NCI-H187 treated with DMSO at 0.1 percent for 48 hours (cell line): ENCODE measurements around the gene ZNF521.

Source experiments
- DNase-seq: peaks from one replicate; lab custom pipeline; 2025; lab: John Stamatoyannopoulos, UW

Gene ZNF521

DNA sequence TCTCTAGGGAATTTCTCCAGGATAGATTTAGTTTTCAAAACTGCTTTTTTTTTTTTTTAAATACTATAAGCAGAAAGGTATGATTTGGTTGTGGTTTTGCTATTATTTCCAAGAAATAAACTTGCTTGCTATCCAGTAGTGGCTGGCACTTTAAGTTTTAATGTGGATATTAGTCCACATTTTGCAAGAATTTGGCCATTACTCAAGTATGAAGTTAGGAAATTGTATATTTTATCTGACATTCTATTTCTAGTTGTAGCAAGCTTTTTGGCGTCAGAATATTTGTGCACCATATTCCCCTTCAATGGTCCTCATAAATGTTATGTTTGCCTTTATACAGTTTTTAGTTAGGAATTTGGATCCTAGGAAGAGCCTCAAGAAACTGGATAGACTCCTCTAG is 226.3 kb downstream of the ZNF521 start:
- DNase-seq, result no peak

DNA sequence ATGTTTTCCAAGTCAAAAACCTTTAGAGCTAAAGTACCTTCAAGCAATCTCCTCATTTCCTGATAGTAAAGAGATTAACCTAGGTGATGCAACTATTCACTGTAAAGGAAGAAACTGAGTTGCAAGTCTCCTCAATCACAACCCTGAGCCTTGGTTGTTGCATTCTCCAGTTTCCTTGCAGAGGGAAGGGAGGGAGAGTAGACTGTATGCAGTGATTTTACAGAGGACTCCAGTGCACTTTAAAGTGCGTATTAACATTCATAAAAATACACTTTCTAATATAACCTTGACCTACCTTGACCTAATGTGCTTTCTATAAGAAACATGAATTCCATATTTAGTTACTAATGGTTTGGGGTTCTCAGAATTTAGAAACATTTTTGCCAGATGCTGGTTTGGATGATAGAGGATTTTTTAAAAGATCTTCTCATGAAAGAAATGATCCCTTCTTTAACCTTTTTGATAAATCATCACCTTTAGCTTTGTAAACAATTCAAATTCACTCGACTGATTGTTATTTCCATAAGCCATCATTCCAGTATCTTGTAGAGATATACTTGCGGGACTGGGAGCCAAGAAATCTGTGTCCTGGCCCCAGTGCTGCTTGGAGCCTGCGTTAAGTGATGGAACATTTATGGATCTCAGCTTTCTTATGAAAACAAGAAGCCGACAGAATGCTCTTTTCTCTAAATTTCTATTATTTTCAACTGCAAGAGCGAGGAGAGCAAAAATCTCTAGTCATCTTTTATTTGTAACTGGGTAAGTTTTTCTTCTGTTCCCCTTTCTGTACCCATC is 228.3 kb downstream of the ZNF521 start:
- DNase-seq, result no peak

DNA sequence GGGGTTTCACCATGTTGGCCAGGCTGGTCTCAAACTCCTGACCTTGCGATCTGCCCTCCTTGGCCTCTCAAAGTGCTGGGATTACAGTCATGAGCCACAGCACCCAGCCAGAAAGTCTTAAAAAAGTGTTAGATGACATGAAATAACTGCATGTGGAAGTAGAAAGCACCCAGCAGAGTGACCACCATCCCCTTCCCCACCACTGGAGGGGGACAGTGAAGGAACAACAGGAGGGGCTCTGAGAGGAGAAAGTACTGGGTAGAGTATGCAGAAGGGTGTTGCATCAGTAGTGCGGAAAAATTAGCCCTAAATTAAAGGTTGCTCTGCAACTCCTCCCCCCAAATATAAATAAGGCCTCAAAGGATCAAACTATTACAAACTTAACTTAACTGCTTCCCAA is 230.5 kb downstream of the ZNF521 start:
- no peak for DNase-seq

DNA sequence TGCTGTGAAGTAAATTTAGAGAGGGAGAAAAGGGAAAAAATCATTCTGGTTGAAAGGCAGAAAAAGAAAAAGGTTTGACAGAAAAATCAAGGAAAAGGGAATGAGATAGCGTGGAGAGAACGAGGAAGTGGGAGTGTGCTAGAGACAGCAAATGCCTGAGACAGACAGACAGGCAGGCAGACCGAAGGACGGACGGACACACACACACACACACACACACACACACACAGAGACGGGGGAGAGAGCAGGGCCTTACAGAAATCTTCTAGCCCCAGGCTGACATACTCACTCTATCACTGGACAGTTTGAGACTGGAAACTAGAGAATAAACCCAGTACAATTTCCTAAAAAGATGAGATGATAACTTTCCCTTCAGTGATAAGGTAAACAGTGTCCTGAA is 238.4 kb downstream of the ZNF521 start:
- DNase-seq, result no peak

DNA sequence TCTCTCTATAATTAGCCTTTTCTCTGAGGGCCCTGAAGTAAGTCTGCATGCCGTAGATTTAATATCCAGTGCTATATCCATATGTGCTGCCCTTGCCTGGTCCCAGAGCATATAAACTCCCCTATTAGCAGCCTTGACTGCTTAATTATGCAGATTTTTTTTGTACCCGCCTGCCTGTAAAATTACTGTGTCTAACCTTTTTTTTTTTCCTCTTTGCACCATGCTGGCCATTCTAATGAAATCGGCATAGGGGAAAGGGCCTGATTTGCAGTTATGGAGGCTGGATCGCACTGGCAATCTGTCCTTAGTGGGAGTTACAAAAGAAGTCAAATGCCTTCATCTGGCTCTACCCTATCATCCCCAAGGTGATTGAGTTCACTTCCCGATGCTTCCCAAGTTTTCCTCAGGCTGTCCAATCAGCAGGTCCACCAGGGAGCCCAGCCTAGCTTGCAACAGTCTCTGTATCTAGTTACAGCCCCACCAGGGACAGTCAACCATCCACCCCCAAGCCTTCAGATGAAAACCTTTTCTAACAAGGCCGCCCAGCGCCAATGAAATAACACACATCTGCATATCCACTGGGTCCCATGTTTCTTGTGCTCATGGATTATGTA is 239.0 kb downstream of the ZNF521 start:
- no peak for DNase-seq

DNA sequence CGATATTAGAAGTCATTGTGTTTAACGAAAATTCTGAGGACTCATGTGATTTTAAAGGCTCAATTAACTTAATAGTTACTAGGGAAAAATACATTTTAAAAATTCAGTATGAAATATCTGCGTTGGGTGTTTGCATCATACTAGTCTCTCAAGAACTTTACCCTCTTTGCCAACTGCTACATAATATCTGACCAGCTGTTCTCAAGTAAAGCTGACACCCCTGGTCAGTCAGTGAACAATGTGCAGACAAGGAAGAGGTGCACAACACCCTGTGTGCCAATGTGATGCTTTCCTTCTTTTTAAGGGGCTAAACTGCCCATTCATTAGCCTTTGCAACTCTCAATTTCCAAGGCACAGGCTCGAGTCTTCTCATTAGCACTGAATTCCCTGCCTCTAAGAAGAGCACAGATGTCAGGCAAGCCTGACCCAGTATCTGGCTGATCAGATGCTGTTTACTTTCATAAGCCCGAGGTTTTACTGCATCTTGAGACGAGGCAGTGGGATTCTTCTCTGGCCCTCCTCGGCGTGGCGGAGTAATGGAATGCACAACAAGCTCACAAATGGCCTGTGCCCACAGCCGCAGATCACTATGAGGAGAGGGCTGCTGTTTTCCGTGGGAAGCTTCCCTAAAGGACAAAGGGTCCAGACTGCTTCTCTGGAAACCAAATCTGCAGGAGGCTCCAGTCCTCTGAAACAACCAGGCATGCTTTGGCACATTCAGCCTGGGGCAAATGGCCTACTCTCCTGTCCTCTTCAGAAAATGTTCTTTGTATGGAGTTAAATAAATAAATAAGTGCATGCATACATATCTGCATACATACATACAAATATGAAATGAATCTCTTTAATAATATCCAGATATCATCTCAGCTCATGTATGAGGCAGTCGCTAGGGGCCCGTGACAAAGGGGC is 240.3 kb downstream of the ZNF521 start:
- DNase-seq, result no peak

DNA sequence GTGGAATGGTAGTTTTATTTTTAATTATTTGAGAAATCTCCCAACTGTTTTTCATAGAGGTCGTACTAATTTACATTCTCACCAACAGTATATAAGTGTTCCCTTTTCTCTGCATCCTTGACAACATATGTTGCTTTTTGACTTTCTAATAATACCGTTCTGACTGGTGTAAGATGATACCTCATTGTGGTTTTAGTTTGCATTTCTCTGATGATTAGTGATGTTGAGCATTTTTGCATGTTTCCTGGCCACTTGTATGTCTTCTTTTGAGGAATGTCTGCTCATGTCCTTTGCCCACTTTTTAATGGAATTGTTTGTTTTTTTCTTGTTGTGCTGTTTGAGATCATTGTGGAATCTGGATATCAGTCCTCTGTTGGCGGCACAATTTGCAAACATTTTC is 242.5 kb downstream of the ZNF521 start:
- DNase-seq, result no peak

DNA sequence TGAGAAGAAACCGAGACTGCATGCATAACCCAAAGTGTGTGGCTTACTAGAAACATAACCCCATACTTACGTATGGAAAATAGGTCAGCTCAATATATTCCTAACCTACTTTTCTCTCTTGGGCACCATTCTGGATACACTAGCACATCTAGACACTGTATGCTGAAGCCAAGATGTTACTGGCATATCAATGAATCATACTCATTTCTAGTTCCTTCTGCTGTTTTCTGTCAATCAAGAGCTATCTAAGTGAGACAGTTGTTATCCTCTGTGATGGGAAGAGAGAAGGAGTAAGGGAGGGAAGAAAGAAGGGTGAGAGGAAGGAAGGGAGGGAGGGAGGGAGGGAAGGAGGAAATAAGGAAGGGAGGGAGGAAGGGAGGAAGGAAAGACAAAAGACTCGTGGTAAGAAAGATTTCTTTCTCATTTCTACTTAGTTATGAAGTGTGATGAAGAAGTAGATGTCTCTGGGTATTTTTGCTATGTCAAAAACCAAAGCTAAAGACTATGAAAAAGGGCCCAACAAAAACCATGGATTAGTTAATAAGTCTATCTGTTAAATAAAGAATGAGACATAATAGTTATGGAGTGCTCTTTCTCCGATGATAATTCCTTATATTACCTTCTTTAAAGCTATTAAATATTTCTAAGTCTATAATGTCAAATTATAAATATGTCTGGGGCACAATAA is 248.4 kb downstream of the ZNF521 start:
- DNase-seq, result no peak

DNA sequence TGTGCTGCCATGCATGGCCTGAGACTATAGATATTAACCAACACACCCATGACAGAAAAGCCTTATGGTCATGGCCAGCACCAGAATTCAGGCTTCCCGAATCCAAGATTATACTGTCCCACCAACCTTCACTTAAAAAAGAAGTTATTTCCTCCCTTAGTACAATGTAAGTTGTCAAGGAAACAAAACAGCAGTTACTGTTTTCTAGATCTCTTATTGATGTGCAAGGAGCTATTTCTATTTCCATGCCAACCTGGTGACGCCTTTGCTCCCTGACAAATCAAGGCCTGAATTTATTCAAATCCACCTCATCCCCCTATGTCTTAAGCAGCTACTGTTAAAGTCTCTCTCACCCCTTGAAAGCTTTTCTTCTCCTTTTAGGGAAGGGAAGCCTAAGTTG is 249.3 kb downstream of the ZNF521 start:
- no peak for DNase-seq

DNA sequence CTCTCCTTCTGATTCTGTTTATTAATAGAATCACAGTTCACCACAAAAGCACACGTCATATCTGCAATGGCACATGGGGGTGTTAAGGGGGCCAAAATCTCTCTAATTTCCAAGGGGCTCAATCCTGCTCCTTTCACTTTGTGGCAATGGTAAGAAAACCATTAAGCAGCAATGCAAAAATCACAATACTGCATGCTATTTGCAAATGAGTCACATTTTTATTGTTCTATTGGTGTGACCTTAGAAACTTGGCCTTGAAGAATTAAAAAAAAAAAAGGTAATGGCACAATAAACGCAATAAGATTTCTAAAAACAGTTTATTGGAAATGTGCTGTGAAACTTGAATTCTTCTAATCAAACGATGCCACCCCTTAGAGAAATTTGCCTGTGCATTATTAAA is 251.5 kb downstream of the ZNF521 start:
- DNase-seq, result no peak

DNA sequence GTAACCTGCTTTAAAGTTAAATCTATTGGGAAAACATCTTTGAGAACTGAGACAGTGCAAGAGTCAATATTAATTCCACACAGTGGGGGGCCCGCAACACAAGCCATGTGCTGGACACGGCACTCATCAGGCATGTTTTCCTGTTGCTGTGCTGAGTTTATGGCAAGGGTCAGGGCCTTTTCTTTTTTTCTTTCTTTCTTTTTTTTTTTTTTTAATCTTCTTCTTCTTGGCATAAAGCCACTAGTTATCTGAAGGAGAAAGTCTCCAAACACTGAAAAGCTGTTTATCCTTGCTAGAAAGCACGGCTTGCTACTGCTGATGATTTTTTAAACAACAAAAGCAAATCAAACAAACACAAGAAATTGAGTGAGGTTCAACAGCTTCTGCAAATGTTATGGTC is 252.1 kb downstream of the ZNF521 start:
- DNase-seq, result no peak

DNA sequence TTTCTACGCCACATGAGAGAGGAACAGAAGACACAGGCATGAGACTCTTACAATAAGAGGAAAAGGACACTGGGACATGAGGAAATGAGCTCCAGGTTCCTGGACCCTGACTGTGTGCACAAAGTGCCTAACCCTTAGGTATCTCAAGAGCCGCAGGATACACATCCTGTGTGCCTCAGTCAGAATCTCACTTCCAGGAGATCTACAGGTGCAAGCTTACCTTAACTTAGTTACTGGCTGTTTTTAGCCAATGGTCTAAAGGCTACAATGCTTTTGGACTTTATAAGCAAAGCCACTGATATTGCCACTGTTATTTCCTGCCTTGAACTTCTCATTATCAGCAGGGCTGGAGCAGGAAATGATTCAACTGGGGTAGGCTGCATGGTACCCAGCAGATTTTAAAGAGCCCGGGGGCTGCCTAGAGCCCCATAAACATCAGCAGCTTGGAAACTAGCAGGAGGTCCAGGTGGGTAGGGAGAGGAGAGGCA is 254.4 kb downstream of the ZNF521 start:
- DNase-seq, result no peak

DNA sequence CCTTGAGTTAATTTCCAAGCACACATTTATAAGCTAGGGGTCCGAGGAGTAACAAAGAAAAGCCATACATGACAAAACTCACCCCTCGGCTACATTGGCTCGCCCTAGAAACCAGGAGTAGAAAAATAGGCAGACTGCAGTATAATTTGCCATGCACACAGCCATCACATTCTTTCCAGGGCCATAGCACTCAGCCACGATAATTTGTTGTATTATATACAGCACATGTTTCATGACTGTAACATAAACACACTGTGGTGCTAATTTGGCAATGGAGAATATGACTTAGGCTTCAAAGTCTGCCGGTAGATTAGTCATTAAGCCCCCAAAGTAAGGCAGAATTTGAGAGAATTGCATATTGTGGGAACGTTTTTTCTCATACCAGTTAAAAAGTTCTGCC is 254.9 kb downstream of the ZNF521 start:
- DNase-seq, result no peak

DNA sequence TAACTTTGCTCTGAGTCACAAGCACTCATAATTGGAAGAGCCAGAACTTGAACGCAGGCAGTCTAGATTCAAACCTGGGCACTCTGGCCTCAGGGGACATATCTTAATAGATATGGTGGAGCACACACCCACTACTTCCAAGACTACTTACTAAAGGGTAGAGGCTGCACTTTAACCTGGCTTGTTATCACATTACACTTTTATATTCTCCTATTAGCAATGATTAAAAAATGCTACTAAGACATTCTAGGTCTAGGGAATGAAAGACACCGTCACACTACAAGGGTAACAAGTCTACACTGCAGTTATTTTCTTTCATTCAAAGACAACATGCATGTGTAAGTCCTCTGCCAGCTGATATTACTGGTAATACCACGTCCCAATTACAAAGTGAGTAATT is 258.8 kb downstream of the ZNF521 start:
- DNase-seq, result no peak

DNA sequence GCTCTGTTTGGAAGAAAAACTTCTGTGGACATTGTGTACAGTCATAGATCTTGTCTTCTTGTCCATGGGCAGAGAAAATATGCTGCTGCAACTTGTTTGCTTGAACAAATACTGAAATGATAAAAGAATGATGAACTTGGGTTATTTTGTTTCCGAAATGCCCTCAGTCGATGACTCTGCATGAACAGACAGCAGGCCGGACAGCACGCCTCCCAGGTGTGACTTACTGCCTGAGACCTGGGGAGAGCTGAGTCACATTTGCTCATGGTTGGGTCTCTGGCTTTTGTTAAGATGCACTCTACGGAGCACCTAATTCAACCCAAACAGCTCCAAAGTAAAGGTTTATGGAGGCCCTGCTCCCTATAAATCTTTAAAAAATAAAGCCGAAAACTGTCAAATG is 262.5 kb downstream of the ZNF521 start:
- DNase-seq, result no peak

DNA sequence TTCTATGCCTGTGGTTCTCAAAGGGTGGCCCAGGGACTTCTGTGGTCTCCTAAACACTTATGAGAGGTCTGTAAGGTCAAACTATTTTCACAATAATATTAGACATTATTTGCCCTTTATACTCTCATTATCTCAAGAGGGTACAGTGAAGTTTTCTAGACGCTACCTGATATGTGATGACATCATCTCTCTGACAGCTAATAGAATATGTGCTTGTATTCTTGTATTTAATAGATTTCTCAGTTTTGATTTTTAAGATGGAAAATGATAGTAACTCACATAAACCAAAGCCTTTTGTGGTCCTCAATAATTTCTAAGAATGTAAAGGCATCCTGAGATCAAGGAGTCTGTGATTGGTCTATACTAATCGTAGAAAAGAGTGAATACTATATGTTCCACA is 265.1 kb downstream of the ZNF521 start:
- DNase-seq, result no peak

DNA sequence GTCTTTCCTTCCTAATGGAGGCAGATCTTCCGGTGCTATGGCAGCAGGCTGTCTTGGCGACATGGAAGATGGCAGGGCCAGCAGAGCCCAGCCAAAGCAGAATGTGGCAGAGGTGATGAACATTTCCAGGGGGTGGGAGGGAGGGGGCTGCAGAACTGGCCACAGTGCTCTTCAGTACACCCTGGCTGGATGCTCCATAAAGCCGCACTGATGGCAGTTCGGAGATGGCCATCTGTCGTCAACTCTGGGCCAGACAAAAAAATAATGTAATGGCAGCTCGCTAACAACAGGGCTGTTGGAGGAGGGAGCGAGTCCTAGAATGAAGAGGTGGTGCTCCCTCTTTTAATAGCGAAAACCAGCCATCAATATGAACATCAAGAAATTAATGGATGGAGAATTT is 271.0 kb downstream of the ZNF521 start:
- DNase-seq, result no peak

DNA sequence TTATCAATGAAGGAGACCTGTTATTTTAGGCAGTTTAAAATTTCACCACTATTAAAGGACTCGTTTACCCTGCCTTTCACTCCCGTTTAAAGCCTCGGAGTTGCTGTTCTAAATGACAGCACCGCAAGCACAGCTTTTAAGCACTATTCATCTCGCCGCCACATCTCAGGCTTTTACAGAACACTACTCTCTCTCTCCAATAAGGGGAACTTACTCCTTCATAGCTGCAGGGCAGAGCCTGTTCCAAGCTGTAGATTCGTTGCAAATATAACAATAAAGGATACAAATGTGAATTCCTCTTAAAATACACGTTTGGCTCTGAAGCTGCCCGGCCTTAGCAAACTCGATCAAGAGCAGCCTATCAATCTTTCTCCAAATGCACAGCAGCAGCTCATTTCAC is 271.8 kb downstream of the ZNF521 start:
- no peak for DNase-seq

DNA sequence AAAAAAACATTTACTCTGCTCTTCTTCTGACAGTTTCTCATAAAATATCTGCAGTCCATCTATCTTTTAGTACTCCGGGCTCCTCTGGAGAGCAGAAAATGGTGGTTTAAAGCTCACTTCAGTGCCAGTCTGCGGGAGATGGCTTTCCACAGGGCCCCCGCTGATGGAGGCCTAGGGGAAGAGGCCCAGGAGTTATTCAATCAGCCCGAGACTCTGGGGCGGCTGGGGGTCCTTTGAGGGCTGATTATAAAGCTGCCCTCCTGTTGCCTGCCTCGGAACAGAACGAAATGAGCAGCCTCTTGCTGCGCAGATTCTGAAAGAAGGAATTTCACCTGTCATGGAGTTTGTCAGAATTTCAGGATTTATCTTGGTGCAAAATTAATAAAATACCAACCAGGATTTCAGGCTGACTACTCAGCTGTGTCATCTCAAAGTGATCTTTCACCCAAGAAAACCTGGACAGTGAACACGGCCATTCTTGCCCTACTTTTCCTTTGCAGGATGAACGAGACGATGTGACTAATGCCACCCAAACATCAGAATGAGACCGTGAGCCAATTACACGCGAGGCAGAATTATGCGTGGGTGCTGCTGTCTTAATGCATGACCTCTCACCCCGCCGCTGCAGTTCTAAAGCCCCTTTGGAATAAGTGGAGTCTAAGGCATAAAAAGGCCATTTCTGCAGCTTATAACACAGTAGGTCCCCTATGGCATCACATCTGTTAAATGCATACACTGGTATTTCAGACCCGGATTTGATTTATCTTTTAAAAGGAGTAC is 273.8 kb downstream of the ZNF521 start:
- DNase-seq, result no peak

DNA sequence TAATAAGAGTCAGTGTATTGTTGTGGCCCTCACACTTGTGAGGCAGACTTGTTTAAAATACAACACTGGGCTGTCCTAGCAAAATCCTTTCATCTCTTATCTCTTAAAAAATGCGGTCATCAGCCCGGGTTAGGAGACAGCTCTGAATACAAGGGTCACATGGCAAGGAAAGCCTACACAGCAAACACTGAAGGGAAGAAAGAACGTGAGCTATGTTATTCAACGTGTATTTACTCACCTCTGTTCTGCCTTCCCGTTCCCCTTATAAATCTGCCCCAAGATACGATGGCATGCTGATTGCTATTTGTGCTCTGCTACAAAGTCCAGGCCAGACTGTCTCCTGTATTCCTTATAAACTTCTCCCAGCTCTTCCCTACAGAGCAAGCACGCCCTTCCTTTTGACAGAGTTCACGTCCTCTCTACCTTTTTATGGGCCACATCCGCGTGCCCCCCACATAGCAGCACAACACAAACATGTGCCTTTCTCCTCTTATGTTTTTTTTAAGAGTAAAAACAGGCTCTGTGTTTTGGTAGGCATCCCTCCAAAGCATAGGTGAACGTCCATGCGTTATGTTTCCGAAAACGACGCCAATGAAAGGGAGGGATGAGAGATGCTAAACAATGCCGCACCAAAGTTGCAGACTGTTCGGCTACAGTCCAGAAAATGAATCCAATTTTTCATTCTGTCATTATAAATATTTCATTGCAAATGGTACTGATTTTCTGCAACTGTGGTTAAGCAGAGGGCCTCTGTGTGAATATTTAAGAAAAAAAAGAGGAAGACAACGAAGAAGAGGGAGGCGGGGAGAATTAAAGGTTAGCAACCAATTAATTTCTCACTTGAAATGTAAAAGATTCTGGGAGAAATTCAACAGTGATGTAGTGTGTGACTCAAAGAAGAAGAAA is 274.7 kb downstream of the ZNF521 start:
- DNase-seq, result no peak
